Heart right ventricle (tissue), 16 donors: ENCODE results near the gene RAB7A. TPM values are rescaled to one million over a fixed set of nuclear protein-coding genes. Genes with fewer than 3 reads are reported as not detected.

Experiments
- ATAC-seq, 8 donors: fragments of 200-7000 bp; cut with Tn5 transposase; one replicate each; pipeline ENCODE4 v1.9.1; 2020; ENCODE audit warnings: mild to moderate bottlenecking in 8 of 8, moderate library complexity in 8 of 8, moderate number of reproducible peaks in 1 of 8
- DNase-seq, 2 donors: peaks; one replicate each; pipeline ENCODE4 v3.0.0-alpha.2; 2020
- H3K27ac ChIP-seq, 10 donors: fragments of 200-600 bp; sonication (generic) in 2 of 10; one replicate each; pipeline versions ENCODE4 v1.5.0 to v1.8.0; 2020 to 2022; ENCODE audit warnings: mild to moderate bottlenecking in 3 of 10
- H3K27me3 ChIP-seq, 7 donors: fragments of 200-600 bp; one replicate each; pipeline ENCODE4 v1.8.0; 2021 to 2022; ENCODE audit warnings: mild to moderate bottlenecking in 2 of 7
- H3K36me3 ChIP-seq, 9 donors: fragments of 200-600 bp; sonication (generic) in 1 of 9; one replicate each; pipeline versions ENCODE4 v1.5.0 to v1.8.0; 2020 to 2022; ENCODE audit warnings: mild to moderate bottlenecking in 2 of 9
- H3K4me1 ChIP-seq, 9 donors: fragments of 200-600 bp; sonication (generic) in 1 of 9; one replicate each; pipeline versions ENCODE4 v1.5.0 to v1.8.0; 2020 to 2022; ENCODE audit warnings: mild to moderate bottlenecking in 4 of 9
- H3K4me3 ChIP-seq, 10 donors: fragments of 200-600 bp; sonication (generic) in 2 of 10; one replicate each; pipeline versions ENCODE4 v1.5.0 to v1.8.0; 2020 to 2022; ENCODE audit warnings: mild to moderate bottlenecking in 7 of 10, moderate library complexity in 2 of 10
- H3K9me3 ChIP-seq, 11 donors: fragments of 200-600 bp in 10 of 11; sonication (generic) in 2 of 11; one replicate each; pipeline versions ENCODE4 v1.5.0 to v1.8.0; 2013 to 2022; ENCODE audit warnings: mild to moderate bottlenecking in 2 of 11, control low read depth in 1 of 11, moderate library complexity in 1 of 11
- WGBS, 2 donors: extraction: QIAGEN DNeasy Blood & Tissue Kit; methylation state at CpG; one replicate each; pipeline ENCODE4 v1.1.7; 2013; ENCODE audit warnings: inconsistent platforms in 1 of 2; 5-methylcytosine and 5-hydroxymethylcytosine counted together
- intact Hi-C, 10 donors: fragments of 100-400 bp; cut with DNase I; formaldehyde crosslinking; loops; one replicate each; pipeline versions ENCODE4 v1.11.1 to v1.14.2; 2022
- polyA plus RNA-seq, 2 donors: library from polyadenylated mRNA; stranded (reverse); fragments of 200-250 nt; gene quantifications; one replicate each; pipeline ENCODE4 v1.2.3, GENCODE V29; 2013
- total RNA-seq, 10 donors: library from RNA; stranded (reverse); fragmentation: NEBNext Ultra II Directional in 3 of 10; extraction: Animal tissue kit (Norgen Biotek cat#: 25700) in 3 of 10; gene quantifications; one replicate each; pipeline versions ENCODE4 v1.2.1 to v1.2.4, GENCODE V29; 2021 to 2023
- TF ChIP-seq, protein P1 (sequence below), 9 donors: fragments of 200-600 bp; sonication (generic) in 2 of 9; IDR thresholded peaks; one replicate each; pipeline versions ENCODE4 v1.5.0 to v1.8.0; 2021 to 2022; ENCODE audit warnings: antibody characterized with exemption in 9 of 9, mild to moderate bottlenecking in 5 of 9, moderate library complexity in 1 of 9
- donor health status: Arrhythmogenic right ventricular cardiomyopathy.
- donor health status: ischemic (EF 13 %, LVEDD 7.1; RV severe dilation, severe dysfunction).
- donor health status: healthy with polysubstance abuse.
- donor health status: DM: no; HTN: yes; CAD: no.
- donor health status: DM: no; HTN: no; CAD: no.
- donor health status: ischemic (EF 25% LVEDD 6.9; RV normal size, moderate dysfunction).
- donor health status: ischemic (EF 25% LVEDD 5.7; RV mildly dilated, moderate dysfunction).
- donor health status: healthy.
- donor health status: DM: yes; HTN: yes; CAD: no.
- donor health status: Ischemic cardiomyopathy.
- donor health status: ischemic (EF 35%, LVEDD 5.7; RV mildly dilated, moderate dysfunction).
- donor health status: nonischemic (EF 11% LVEDD 7.7; RV severe dilation, severe dysfunction).
- donor health status: DM: yes; HTN: yes; CAD: no.
- donor health status: PGD.
- donor health status: ischemic (EF 29% LVEDD 5.4; RV normal size, mild dysfunction).
- donor health status: nonischemic (EF 23%, LVEDD 6.1; RV moderate dilation, normal function).

RAB7A gene
- total and polyA plus RNA-seq, 12 donors = 161 to 348 (median 296) TPM

DNA sequence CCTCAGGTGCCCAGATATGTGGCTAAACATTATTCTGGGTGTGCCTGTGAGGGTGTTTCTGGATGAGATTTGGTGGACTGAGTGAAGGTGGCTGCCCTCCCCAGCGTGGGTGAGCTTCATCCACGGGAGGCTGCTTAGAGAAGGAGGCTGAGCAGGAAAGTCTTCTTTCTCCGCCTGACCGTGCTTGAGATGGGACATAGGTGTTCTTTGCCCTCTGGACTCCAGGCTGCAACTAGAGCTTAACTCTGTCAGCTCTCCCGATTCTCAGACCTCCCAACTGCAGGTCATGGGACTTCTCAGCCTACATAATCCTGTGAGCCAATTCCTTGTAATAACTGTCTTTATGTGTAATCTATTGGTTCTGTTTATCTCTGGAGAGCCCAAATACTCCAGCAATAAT is 34.1 kb downstream of the RAB7A start:
- Histone ChIP-seq H3K27me3 (no peaks in the 10 kb centered on the region), H3K4me3 (no peak overlapping the region), H3K36me3 (peaks cover 0 to 15% (median 0%) of the 10 kb centered on the region in 9 donors), H3K9me3 (peaks cover 0 to 11% (median 0%) of the 10 kb centered on the region in 11 donors), H3K4me1 (peaks cover 0 to 73% (median 56%) of the 10 kb centered on the region in 9 donors), H3K27ac (peak overlapping the region in 3 of 10 donors; percentile 1 to 65 (median 13))
- ATAC-seq (peak in 1 of 8 donors; percentile 54), DNase-seq (no peak)
- WGBS, 2 donors = 88 to 89% methylated on average over 5 of the region's 5 CpGs
- TF ChIP-seq, protein P1, sequence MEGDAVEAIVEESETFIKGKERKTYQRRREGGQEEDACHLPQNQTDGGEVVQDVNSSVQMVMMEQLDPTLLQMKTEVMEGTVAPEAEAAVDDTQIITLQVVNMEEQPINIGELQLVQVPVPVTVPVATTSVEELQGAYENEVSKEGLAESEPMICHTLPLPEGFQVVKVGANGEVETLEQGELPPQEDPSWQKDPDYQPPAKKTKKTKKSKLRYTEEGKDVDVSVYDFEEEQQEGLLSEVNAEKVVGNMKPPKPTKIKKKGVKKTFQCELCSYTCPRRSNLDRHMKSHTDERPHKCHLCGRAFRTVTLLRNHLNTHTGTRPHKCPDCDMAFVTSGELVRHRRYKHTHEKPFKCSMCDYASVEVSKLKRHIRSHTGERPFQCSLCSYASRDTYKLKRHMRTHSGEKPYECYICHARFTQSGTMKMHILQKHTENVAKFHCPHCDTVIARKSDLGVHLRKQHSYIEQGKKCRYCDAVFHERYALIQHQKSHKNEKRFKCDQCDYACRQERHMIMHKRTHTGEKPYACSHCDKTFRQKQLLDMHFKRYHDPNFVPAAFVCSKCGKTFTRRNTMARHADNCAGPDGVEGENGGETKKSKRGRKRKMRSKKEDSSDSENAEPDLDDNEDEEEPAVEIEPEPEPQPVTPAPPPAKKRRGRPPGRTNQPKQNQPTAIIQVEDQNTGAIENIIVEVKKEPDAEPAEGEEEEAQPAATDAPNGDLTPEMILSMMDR (IDR thresholded peaks at IDR 0.05) = no peak
- intact Hi-C loops = no loop called here

DNA sequence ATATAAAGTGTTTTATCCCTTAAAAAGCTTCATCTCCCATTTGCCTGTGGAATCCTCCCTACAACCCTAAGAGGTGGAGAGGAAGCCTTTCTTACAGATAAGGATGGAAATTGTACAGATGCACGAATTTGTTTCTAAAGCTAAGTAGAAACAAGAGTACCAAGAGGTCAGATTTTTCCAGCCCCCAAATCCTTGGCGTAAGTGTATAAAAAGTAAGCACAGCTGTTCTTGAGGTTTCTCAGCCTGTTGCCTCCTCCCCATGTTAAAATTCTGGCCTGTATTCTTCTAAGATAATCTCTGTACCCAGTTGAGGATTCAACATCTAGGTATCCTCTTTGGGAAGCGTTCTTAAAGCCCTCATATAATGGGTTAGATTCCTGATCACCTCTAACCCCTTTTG is 34.9 kb downstream of the RAB7A start:
- no peaks in the 10 kb centered on the region for H3K27me3 ChIP-seq
- TF ChIP-seq, protein P1 (IDR thresholded peaks at IDR 0.05) = no peak
- intact Hi-C loops = no loop called here
- 71 to 76% methylated on average over 3 of the region's 3 CpGs for WGBS, 2 donors
- H3K4me3 ChIP-seq = no peak overlapping the region
- no peak for ATAC-seq
- DNase-seq = no peak
- H3K4me1 ChIP-seq = peaks cover 0 to 79% (median 56%) of the 10 kb centered on the region in 9 donors
- H3K27ac ChIP-seq = peak overlapping the region in 2 of 10 donors; percentile 1 to 30
- peaks cover 0 to 10% (median 0%) of the 10 kb centered on the region in 11 donors for H3K9me3 ChIP-seq
- peaks cover 0 to 20% (median 0%) of the 10 kb centered on the region in 9 donors for H3K36me3 ChIP-seq

DNA sequence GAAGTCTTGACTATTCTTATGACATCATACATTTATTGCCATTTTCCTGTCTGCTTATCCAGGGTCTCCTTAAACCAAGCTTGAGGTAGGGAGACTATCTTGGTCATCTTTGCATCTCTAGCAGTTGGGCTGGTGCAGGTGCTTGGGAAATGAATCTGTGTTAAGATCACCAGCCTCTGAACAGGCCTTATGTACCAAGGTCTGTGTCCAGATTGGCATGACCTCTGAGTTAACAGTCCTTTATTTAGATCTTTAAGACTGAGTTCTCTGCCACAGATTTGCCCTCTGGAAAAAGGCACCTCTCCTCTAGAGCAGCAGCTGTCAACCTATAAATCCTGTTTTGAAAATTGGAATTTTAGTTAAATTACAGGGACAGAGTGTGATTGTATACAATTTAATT is 35.4 kb downstream of the RAB7A start:
- peaks cover 0 to 84% (median 57%) of the 10 kb centered on the region in 9 donors for H3K4me1 ChIP-seq
- TF ChIP-seq, protein P1 (IDR thresholded peaks at IDR 0.05) = no peak
- H3K9me3 ChIP-seq = peaks cover 0 to 5% (median 0%) of the 10 kb centered on the region in 11 donors
- H3K36me3 ChIP-seq = peaks cover 0 to 20% (median 0%) of the 10 kb centered on the region in 9 donors
- H3K4me3 ChIP-seq = no peak overlapping the region
- peak overlapping the region in 4 of 10 donors; percentile 13 to 30 (median 22) for H3K27ac ChIP-seq
- ATAC-seq (peak in 2 of 8 donors; percentile 13 to 20), DNase-seq (no peak)
- intact Hi-C loops = no loop called here
- no peaks in the 10 kb centered on the region for H3K27me3 ChIP-seq

- no peak overlapping the region for H3K4me3 ChIP-seq
- H3K4me1 ChIP-seq = peaks cover 8 to 99% (median 77%) of the 10 kb centered on the region in 9 donors
Measured at GRCh38 chr3:128763967-128764366, 38.0 kb downstream of the RAB7A start.

More at GRCh38 chr3:128763967-128764366, 38.0 kb downstream of the RAB7A start:
- H3K36me3 ChIP-seq = peaks cover 0 to 20% (median 0%) of the 10 kb centered on the region in 9 donors
- peak in 1 of 2 donors; percentile 40 for DNase-seq
- no peaks in the 10 kb centered on the region for H3K27me3 ChIP-seq
- 48 to 75% methylated on average over 5 of the region's 5 CpGs for WGBS, 2 donors
- H3K9me3 ChIP-seq = no peaks in the 10 kb centered on the region
- ATAC-seq = peak; percentile 53 to 86 (median 70)
- TF ChIP-seq, protein P1 (IDR thresholded peaks at IDR 0.05) = no peak
- intact Hi-C loops = no loop called here
- peak overlapping the region in 6 of 10 donors; percentile 14 to 59 (median 40) for H3K27ac ChIP-seq
